ENCODE results near the gene DNASE2. TPM values are rescaled to one million over a fixed set of nuclear protein-coding genes. Genes with fewer than 3 reads are reported as not detected.

DNASE2 gene
- total RNA-seq, 1 donor from 2014 or later: 22.7 TPM

DNA sequence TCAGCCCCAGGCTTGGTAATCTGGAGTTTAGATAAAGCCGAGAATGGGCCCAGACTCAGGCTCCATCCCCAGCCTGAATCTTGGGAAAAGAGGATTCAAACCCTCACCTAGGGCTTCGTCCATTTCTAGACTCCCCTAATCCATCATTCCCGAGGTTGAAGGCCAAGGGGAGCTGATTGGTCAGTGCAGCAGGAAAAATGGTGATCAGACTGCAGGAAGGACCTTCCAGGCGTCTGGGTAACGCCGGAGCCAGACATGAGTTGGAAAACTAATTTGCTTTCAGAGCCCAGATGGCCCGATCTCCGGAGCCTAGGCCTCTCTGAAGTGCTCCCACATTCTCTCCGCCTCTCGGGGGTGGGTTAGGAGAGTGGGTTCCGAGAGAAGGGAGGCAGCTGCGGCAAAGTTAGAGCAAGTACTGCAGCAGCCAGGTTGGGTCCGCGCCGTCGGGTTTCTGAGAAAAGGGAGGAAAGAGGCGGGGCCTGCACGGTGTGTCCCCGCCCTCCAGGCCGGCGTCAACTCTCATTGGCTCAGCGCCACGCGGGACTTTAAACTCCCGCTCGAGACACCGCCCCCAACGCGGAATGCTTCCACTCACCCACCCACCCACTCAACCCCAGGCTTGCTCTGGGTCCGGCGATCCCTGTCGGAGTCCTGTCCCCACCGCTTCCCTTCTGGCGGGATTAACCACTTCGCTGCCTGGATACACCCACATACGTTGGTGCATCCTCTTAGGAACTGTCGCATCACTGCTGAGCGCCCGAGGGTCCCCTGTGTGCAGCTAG lies 46.1 kb downstream of the DNASE2 start:
- intact Hi-C loops (cut with micrococcal nuclease): no loop called here

DNA sequence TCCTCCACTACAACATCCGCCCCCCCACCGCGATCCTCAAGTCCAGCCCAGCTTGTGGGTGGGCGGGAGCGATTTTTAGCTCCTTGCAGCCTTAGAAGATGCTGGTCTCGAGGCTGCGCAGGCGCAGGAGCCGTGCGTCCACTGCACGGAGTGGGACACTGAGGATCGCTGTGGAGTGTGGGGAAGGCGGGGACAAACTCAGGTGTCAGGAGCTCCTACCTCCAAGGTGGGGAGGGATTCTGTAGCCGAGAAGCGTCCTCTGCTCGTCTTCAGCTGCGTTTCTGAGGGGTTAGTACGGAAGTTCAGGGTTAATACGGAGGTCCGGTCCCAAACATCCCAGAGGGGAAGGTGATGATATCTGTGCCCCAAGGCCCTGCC lies 46.7 kb downstream of the DNASE2 start, which contains the start of gene RTBDN:
Gene RTBDN, minus strand, starts transcription at position 14 of the 378 bp plus-strand sequence. CDS start 4,600 bp downstream, outside the sequence.
- intact Hi-C loops (cut with micrococcal nuclease): no loop called here

DNA sequence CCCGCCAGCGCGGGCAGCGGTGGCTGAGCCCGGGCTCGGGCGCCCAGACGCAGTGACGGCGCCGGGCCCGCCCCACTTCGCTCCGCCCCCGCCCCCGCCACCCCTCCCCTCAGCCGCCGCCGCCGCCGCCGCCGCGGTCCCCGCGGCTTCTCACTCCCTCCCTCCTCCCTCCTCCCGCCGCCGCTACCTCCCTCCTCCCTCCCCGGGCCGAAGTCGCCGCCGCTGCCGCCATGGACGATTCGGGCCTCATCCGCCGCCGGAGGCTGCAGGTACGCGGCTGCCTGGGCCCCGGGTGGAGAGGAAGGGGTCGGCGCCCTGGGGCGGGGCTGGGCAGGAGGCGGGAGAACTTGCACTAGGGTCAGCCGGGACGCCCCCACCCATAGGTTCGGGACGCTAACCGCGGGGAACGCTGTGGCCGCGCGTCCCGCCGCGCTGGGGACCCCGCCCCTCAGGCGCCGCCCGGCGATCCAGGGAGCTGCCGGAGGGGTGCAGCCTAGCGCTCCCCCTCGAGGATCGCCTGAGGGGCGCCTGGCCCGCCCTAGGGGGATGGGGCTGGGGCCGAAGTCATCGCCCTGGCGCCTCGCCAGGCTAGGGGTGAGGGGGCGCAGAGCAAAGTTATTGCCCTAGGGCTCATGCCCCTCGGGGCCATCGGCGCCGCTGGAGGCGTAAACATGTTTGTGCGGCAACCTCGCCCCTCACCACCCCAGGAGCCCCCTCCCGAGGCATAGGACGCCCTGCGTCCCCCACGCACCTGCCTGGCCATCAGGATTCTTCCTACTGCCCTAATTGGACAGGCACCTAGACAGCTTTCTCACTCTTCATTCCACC lies 47.3 kb downstream of the DNASE2 start:
- intact Hi-C loops (cut with micrococcal nuclease): no loop called here

DNA sequence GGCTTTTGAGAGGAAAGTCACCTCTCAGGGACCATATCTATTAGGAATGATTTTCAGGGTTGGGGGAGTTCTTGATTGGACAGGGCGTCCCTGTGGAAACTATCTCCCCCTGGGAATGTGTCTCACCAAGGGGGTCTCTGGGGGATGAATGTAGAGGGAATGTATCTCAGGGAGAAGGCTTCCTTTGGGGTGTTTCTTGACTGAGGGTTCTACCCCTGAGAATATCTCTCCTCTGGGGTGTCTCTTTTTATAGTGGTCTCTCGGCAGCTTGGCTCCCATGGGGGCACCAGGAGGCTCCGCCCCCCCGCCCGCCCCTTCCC lies 47.9 kb downstream of the DNASE2 start:
- intact Hi-C loops (cut with micrococcal nuclease): no loop called here

DNA sequence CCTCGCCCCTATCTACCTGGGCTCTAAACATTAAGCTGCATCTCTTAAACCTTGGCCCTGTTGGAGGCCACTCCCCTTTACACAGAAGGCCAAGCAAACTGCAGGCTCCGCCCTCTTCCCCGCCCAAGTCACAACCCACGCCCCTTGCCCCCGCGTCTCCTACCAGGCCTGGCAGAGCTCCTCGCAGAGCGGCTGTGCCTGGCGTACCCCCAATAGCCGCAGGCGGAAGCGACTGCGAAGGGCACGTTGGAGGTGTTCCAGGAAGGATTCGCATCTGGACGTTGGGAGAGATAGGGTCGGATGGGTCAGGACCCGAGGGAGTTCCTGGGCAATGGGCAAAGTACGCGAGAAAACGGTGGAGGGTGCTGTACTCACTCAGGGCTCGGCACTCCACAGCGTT lies 52.8 kb downstream of the DNASE2 start:
- intact Hi-C loops (cut with micrococcal nuclease): no loop called here

DNA sequence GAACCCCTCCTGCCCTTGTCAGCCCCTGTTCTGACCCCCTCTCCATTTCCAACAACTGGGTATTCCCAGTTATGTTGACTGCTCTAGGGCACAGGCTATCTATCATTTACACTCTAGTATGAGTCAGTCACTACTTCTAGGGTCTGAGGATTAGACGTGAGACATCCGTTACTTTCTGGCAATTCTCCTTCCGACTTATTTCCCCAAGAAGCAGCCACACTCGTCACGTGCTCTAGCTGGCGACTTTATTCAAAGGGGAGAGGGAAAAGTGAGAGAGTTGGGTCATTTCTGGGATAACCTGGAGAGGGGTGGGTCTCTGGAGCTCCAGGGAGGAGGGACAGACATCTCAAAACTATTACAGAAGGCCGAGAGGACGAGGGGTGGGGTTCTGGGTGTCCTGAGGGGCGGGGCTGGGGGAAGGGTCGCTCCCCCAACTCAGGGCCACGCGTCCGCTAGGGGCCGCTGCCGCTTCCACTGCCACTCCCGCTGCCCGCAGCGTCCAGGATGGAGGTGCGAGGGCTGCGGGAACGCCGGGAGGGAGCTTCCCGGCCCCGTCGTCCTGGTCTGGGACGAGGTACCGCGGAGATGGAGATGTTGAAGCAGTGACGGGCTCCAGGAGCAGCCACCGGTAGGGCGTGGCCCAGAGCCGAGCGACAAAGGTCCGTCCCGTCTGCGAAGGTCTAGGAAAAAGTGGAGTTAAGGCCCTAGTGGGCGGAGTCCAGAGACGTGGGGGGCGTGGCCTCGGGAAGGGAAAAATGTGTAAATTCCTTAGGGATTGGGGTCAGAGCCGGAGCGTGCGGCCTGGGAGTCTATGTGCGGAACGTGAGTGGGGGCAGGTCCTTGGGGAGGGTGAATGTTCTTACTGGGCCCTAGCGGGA lies 55.8 kb downstream of the DNASE2 start:
- intact Hi-C loops (cut with micrococcal nuclease): no loop called here

Other genes starting within 250 kb of the DNASE2 start
- 120 and 134 TPM in 2 replicates for gene MAN2B1, start 214.7 kb downstream of the DNASE2 start, total RNA-seq
- 18.4 and 18.6 TPM in 2 replicates for gene WDR83, start 214.6 kb downstream of the DNASE2 start, total RNA-seq
- gene DHPS, start 199.6 kb downstream of the DNASE2 start, total RNA-seq: 94.8 and 101 TPM in 2 replicates
- gene GNG14, start 193.5 kb downstream of the DNASE2 start, total RNA-seq: not detected in 2 replicates
- gene FBXW9, start 184.8 kb downstream of the DNASE2 start, total RNA-seq: 6.2 and 6.8 TPM in 2 replicates
- gene TNPO2, start 157.5 kb downstream of the DNASE2 start, total RNA-seq: 82.2 and 84.3 TPM in 2 replicates
- gene TRIR, start 146.8 kb downstream of the DNASE2 start, total RNA-seq: 176 and 181 TPM in 2 replicates
- 61.5 and 68.5 TPM in 2 replicates for gene GET3, start 144.0 kb downstream of the DNASE2 start, total RNA-seq
- gene BEST2, start 129.7 kb downstream of the DNASE2 start, total RNA-seq: not detected in 2 replicates
- gene HOOK2, start 105.9 kb downstream of the DNASE2 start, total RNA-seq: 12.0 and 14.6 TPM in 2 replicates
- gene JUNB, start 90.0 kb downstream of the DNASE2 start, total RNA-seq: 101 and 105 TPM in 2 replicates
- gene PRDX2, start 79.6 kb downstream of the DNASE2 start, total RNA-seq: 278 and 282 TPM in 2 replicates
- gene THSD8, start 79.4 kb downstream of the DNASE2 start, total RNA-seq: 26.6 and 29.4 TPM in 2 replicates
- 33.9 and 35.1 TPM in 2 replicates for gene RNASEH2A, start 74.9 kb downstream of the DNASE2 start, total RNA-seq
- not detected in 2 replicates for gene RTBDN, start 46.9 kb downstream of the DNASE2 start, total RNA-seq
- gene MAST1, start 42.9 kb downstream of the DNASE2 start, total RNA-seq: 0.73 and 1.0 TPM in 2 replicates
- gene KLF1, start 5.8 kb upstream of the DNASE2 start, total RNA-seq: 0.11 and 0.32 TPM in 2 replicates
- 40.9 and 43.2 TPM in 2 replicates for gene GCDH, start 9.7 kb upstream of the DNASE2 start, total RNA-seq
- 2.5 and 3.8 TPM in 2 replicates for gene SYCE2, start 37.8 kb upstream of the DNASE2 start, total RNA-seq
- gene FARSA, start 52.3 kb upstream of the DNASE2 start, total RNA-seq: 100 TPM in 2 replicates
- gene CALR, start 57.2 kb upstream of the DNASE2 start, total RNA-seq: 1,104 and 1,112 TPM in 2 replicates
- 115 and 119 TPM in 2 replicates for gene RAD23A, start 64.4 kb upstream of the DNASE2 start, total RNA-seq
- 17.6 and 19.6 TPM in 2 replicates for gene GADD45GIP1, start 75.8 kb upstream of the DNASE2 start, total RNA-seq
- gene DAND5, start 88.1 kb upstream of the DNASE2 start, total RNA-seq: not detected in 2 replicates
- 0.91 and 1.3 TPM in 2 replicates for gene NFIX, start 114.0 kb upstream of the DNASE2 start, total RNA-seq
- gene LYL1, start 221.4 kb upstream of the DNASE2 start, total RNA-seq: 7.0 and 8.8 TPM in 2 replicates
- gene TRMT1, start 235.3 kb upstream of the DNASE2 start, total RNA-seq: 68.0 TPM in 2 replicates
- 77.4 and 81.8 TPM in 2 replicates for gene NACC1, start 236.8 kb upstream of the DNASE2 start, total RNA-seq